Measurements from ENCODE around the gene NOCT.
"Not testable (repeated sequence)": the region's sequence is repeated elsewhere in the genome, so short reads cannot be mapped to it uniquely, and the experiment has no call there.

NOCT gene

GRCh38 chr4:139050446-139050845 is 34.9 kb downstream of the NOCT start:
- peak; percentile 30 to 35 for DNase-seq (ENCODE audit: low read depth in 2 of 2)

- DNase-seq (ENCODE audit: low read depth in 2 of 2) = no peak
These were observed 38.3 kb downstream of the NOCT start for GRCh38 chr4:139053909-139054308.

- no peak for DNase-seq (ENCODE audit: low read depth in 2 of 2)
These were observed 39.4 kb downstream of the NOCT start for GRCh38 chr4:139054791-139055505.

- not testable (repeated sequence) for DNase-seq (ENCODE audit: low read depth in 2 of 2)
These were observed 43.4 kb downstream of the NOCT start for GRCh38 chr4:139059026-139059425.

- no peak for DNase-seq (ENCODE audit: low read depth in 2 of 2)
These were observed 45.0 kb downstream of the NOCT start for GRCh38 chr4:139060591-139060990.

GRCh38 chr4:139076016-139076744 is 60.6 kb downstream of the NOCT start:
- no peak for DNase-seq (ENCODE audit: low read depth in 2 of 2)

GRCh38 chr4:139077567-139078355 is 62.2 kb downstream of the NOCT start:
- no peak for DNase-seq (ENCODE audit: low read depth in 2 of 2)

- no peak for DNase-seq (ENCODE audit: low read depth in 2 of 2)
These were observed 63.3 kb downstream of the NOCT start for GRCh38 chr4:139078926-139079325.

- peak; percentile 95 for DNase-seq (ENCODE audit: low read depth in 2 of 2)
These were observed 67.4 kb downstream of the NOCT start for GRCh38 chr4:139082750-139083606.

- peak in 1 of 2 experiments; percentile 11 for DNase-seq (ENCODE audit: low read depth in 2 of 2)
These were observed 68.0 kb downstream of the NOCT start for GRCh38 chr4:139083607-139083955.

- DNase-seq (ENCODE audit: low read depth in 2 of 2) = peak; percentile 84
These were observed 68.6 kb downstream of the NOCT start for GRCh38 chr4:139083956-139084803.

- DNase-seq (ENCODE audit: low read depth in 2 of 2) = no peak
These were observed 69.2 kb downstream of the NOCT start for GRCh38 chr4:139084804-139085093.

GRCh38 chr4:139085141-139085540 is 69.6 kb downstream of the NOCT start:
- DNase-seq (ENCODE audit: low read depth in 2 of 2) = no peak

- DNase-seq (ENCODE audit: low read depth in 2 of 2) = no peak
These were observed 76.7 kb downstream of the NOCT start for GRCh38 chr4:139092271-139092670.

Data from fibroblast of skin of left biceps (primary cell).